SIG-M5 treated with dmso at 0.1 percent for 504 hours (cell line): Measurements from ENCODE around the gene AVPR1B.

Experiments used
- DNase-seq: peaks from one replicate; lab custom pipeline; 2025; ENCODE audit not compliant: unreplicated experiment; lab: John Stamatoyannopoulos, UW

Gene AVPR1B, protein sequence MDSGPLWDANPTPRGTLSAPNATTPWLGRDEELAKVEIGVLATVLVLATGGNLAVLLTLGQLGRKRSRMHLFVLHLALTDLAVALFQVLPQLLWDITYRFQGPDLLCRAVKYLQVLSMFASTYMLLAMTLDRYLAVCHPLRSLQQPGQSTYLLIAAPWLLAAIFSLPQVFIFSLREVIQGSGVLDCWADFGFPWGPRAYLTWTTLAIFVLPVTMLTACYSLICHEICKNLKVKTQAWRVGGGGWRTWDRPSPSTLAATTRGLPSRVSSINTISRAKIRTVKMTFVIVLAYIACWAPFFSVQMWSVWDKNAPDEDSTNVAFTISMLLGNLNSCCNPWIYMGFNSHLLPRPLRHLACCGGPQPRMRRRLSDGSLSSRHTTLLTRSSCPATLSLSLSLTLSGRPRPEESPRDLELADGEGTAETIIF

DNA sequence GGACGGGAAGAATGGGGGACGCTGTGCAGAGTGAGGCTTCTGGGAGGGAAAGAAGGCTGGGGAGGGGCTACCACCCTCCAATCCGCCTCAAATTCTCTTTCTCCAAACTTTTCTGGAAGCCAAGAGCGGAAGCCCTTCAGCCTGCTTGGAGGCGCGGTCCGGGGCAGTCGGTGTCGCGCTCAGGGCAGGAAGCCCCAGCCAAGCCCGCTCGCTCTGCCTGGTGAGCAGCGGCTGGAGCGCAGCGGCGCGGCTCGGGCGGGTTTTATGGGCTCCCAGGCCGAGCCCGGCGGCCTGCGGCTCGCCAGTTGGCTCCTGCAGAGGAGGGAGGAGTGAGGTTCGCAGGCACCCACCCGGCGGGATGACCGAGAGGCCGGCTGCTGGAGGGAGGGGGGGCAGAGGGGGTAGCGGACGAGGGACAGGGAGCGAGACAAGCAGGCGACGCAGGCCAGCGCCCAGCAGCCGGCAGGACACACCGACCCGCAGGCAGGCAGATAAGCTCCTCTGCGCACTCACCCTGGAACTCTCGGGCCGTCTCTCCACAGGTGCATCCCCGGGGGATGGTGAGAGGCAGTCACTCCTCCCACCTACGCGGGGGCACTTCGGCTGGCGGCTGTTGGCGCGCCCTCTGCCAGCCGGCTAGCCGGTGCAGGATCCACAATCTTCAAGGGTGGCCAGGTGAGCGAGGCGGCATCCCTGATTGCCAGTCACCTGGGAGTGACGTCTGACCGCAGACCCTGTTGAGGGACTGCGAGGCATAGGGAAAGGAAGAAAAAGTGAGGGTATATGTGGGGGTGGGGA lies at the start of gene AVPR1B:
AVPR1B (minus strand) TSS at position 238 of the 798 bp plus-strand sequence. CDS start 498 bp downstream, outside the sequence.
- no peak for DNase-seq

DNA sequence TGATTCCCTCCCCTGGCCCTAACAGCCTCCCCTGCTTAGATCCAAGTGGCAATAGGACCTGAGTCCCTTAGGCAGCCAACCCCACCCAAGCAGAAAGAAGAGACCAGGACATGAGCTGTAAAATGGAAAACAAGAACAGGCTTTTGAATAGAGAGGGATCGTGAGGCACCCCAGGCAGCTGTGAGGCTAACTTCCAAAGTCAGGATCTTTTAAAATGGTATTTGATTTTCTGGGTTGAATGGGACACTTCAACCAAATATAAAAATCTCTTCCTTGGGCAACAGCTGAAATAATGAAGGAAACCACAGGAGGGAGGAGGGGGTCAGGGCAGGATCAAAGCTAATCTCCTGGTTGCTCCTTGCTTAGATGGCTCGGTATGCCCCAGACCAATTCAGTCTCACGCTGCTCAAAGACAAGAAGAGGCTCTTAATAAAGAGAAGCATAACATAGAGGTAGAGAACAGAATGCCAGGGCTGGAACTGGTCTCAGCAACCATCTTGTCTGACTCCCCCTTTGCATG lies 28.6 kb upstream of the AVPR1B start:
- DNase-seq = no peak

DNA sequence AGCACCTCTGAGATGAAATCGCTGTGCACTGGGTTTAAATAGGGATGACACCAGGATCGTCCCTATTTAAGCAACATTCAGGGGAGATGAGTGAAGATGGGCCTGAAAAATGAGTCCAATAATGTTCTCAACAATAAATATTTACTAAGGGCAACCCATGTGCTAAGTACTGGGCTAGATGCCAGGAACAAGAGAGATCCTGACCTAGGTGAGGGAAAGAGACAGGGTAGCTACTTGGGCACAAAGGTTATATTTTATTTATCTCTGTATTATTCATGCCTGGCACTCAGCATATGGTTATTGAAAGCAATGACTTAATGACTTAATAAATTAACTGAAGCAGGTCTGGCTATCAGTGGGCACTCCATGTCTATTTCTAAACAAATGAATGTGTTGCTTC lies 27.4 kb upstream of the AVPR1B start:
- DNase-seq = no peak

DNA sequence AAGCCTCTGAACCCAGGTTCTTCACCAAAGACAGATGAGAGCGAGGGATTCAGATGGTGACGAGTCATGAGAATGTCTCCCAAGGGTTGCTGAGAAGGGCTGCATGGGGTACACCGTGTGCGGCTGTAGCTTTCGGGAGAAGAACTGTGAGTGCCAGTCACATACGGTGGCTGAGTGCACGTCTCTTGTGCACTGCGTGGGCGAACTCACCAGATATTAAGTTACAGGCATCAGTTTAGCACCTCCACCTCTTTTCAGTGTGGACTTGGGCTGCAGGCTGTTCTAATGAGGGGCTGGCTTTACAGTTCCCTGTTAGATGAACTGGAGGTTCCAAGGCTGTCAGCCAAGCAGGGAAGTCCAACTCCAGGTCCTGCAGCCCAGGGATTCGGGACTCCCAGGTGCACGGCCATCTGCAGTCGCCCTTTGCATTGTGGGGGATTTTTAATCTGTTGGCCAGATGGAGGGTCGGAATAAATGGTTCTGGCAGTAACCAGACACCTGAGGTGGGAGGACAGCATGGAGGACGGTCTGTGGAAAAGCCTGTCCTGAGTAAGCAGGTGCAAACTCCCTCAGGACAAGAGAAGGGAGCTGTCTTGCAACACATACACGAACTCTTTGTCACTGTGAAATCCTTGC lies 26.5 kb upstream of the AVPR1B start:
- no peak for DNase-seq

DNA sequence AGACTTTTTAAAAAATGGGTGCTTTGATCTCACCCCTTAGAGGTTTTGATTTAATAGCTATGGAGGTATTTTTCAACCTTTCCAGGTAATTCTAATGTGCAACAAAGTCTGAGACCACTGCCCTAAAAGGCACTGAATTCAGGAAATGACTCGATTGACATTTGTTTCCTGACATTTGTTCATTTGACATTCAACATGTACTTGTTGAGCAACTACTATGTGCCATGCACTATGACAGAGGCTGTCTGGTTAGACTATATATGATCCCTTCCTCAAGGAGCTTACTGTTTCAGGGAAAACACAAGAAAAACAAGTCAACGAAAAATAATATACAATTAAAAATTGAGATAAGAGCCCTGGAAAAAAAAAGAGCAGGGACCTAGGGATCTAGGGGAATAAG lies 25.6 kb upstream of the AVPR1B start:
- no peak for DNase-seq

DNA sequence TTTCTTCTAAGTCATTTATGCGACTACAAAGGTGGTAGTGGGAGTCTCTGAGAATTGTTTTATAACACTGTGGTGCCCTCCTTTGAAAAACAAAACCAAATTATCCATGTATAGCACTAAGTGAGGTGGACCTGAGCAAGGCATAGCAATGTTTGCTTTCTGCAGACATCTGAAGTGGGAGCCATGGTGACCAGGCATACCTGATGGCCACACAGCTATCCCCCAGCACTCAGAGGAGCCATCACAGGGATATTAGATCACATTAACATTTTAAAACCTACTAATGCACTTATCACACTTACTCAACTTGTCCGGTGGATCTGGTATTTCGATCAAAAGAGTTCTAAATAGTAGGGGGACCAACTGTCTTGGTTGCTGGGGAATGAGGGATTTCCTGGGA lies 24.8 kb upstream of the AVPR1B start:
- no peak for DNase-seq

DNA sequence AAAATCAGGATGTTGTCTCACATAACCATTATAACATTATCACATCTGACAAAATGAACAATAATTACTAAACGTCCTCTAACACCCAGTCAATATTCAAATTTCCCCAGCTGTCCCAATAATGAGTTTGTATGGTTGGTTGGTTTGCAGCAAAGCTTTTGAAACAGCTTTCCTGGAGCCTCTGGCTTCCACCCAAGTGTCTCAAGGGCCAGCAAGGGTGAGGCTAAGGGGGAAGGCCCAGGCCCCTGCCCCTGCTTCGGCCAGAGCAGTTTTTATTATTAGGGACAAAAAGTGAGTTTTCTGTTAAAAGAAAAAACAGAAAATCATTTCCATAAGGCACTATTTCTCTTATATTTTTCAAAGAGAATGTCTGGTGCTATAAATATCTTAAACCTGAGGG lies 19.1 kb upstream of the AVPR1B start:
- no peak for DNase-seq

DNA sequence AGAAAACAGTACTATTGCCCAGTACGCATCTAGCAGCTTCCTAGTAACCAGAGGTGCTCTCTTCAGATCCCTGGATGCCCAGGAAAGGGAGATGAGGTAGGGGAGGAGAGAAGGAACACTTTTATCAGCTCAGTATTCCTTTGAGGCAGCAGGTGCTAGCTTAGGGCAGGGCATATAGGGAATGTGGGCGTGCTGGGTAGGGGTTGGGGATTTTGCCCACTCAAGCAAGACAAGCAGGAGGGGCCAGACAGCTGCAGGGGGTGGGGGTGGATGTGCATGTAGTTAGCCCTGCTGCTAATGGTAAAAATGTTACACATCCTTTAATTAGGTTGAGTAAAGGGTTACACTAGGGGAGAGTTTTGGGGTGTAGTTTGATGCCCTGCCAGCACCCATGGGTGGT lies 18.1 kb upstream of the AVPR1B start:
- DNase-seq = no peak

DNA sequence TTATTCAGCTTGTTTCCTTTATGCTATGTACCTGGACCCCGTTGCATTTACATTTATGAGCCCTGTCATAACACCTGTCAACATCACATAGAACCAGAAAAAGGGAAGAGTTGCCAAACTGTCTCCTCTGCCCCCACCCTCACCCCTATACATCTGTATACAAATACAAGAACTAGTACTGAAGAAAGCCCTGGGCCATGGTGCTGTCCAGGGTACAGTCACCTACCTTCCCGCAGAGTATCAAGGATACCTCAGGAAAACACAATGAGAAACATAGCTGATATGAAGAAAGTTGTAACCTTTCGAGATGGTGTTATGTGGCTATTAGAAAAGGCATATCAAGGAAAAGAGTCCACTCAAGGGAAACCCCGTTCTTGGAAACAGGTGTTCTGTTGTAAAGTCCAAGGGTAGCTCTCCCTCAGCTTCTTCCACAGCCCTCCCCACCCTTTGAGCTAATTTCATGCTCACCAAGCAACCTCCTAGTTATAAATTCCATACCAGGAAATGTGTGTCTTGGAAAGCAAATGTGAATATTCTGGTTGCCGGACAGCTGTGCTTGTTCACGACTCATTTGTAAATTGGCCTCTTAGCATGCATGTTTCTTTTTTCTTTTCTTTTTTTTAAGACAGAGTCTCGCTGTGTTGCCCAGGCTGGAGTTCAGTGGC lies 16.7 kb upstream of the AVPR1B start:
- DNase-seq = no peak

DNA sequence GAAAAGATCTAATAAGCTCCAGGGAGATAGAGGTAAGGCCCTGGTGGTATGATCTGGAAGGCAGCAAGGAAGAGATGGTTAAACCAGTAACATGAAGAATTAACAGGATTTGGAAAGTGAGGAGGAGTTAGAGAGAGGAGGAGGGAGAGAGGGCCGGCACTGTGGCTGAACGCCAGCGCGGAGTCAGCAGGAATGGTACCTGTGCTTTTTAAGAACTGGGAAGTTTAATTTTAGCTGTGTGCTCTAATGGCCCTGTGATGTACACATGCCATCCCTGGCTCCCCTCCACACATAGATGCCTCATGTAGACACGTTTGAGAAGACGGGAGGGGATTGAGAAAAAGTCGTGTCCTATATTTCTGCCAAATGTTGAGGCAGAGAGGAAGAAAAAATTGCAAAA lies 13.8 kb upstream of the AVPR1B start:
- no peak for DNase-seq

DNA sequence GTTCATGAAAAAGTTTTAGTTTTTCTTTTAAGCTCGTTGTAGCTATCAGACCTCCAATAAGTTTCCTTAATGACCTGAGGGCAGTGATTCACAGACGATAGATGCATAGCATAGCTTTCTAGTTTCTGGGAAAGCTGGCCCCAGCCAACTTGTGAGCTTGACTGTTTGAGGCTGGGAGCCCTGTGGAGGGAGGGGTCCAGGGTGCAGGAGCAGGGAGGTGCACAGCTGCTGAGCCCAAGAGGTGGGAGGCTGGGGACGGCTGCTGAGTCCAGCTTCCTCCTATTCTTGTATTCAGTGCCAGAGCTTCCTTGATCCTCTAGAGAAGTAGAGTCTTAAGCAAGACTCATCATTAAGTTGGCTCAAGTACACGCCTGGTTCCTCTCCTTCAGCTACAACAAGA lies 11.0 kb upstream of the AVPR1B start:
- DNase-seq = peak; percentile 78

DNA sequence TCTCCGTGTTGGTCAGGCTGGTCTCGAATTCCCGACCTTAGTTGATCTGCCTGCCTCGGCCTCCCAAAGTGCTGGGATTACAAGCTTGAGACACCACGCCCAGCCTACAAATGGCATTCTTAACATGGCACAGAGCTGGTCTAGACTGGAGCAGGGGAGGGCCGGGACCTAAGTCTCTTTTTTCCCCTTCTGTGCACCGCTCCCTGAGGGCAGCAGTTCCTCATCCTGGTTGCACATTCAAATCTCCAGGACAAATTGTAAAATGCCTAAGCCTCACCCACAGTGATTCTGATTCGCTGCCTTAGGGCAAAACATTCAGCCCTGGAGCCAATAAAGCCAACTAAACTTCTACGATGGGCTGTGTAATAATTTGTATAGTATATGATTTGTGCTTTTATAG lies 10.1 kb upstream of the AVPR1B start:
- no peak for DNase-seq

DNA sequence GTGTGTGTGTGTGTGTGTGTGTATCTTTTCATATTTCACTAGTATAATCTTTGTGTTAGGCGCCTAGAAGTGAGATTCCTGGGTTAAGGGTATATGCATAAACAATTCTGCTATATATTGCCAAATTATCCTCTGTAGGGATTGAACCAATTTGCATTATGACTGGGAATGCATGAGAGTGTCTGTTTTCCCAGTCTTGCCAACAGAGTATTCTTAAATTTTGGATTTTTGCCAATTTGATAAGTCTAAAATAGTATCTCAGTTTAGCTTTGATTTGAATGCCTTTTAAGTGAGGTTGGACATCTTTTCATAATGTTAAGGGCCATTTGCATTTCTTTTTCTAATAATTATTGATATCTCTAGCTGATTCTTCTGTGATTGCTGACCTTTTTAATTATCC lies 8.2 kb upstream of the AVPR1B start:
- DNase-seq = no peak

DNA sequence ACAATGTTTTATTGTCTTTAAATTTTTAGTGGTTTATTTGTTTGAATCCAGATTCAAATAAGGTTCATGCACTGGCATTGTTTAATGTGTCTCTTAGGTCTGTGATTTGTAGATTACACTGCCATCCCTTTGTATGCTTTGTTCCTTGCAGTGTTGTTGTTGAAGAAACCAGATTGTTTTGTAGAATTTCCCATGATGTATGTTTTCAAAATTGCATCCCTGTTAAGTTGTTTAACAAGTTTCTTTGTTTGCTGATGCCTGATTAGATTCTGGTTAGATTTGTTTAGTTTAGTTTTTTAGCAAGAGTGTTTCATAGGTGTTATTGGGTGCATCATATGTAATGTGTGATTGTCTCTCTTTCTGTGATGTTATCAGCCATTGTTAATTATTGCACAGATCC lies 5.5 kb upstream of the AVPR1B start:
- DNase-seq = no peak

DNA sequence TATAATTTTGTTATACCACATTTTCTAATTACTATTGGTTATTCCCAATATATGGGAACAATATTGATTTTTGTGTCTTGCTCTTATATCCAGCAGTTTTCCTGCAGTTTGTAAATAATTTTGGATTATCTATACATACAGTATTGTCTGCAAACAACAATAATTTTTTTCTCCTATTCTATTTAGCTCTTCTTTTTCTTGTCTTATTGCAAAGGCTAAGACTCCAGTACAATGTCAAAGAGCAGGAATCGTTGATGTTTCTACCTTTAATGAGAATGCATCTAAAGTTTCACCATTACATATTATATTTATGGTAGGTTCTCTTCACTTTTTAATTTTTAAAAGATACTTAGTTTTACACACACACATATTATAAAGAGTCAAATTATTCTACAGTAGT lies 4.1 kb upstream of the AVPR1B start:
- no peak for DNase-seq

DNA sequence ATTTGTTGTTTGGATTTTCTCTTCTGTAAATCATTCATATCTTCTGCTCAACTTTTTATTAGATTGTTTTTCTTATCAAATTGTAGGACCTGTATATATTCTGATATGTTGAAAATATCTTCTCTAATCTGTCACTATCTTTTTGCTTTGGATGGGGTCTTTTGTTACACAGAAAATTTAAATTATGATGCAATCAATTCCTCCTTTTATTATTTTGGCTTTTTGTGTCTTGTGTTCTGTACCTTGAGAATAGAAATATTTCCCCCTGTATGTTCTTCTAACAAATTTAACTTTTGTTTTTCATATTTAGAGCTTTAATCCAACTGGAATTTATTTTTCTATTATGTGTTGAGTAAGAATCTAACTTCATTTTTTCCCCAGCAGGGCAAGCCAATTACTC lies 3.2 kb upstream of the AVPR1B start:
- no peak for DNase-seq

DNA sequence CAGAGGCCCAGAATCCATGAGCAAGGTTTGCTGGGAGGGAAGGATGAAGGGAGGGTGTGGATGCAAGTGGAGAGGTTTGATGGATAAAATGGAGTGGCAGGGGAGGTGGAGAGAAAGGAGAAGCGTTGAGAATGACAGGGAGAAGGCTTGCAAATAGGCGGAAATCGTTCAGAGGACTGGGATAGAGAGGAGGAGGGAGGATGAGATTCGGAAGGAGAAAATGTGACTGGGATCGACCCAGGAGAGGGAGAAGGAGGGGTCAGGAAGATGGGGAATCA lies 376 bp downstream of the AVPR1B start:
- DNase-seq = no peak

DNA sequence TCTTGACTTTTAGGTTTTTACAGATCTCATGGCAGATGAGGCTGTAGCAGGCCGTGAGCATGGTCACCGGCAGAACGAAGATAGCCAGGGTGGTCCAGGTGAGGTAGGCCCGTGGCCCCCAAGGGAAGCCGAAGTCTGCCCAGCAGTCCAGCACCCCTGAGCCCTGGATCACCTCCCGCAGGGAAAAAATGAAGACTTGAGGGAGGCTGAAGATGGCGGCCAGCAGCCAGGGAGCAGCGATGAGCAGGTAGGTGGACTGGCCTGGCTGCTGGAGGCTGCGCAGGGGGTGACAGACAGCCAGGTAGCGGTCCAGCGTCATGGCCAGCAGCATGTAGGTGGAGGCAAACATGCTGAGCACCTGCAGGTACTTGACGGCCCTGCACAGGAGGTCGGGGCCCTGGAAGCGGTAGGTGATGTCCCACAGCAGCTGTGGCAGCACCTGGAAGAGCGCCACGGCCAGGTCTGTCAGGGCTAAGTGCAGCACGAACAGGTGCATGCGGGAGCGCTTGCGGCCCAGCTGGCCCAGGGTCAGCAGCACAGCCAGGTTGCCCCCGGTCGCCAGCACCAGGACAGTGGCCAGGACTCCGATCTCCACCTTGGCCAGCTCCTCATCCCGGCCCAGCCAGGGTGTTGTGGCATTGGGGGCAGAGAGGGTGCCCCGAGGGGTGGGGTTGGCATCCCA lies 856 bp downstream of the AVPR1B start:
- DNase-seq = no peak

DNA sequence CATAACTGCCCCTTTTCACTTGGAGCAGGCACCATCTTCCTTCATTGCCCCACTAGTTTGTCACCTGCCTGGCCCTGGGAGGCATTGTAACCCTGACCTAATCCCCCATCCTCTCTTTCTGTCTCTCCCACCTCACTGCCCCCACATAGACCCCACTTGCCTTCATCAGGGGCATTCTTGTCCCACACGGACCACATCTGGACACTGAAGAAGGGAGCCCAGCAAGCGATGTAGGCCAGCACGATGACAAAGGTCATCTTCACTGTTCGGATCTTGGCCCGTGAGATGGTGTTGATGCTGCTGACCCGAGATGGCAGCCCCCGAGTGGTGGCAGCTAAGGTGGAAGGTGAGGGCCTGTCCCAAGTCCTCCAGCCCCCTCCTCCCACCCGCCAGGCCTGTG lies 1.4 kb downstream of the AVPR1B start:
- no peak for DNase-seq

DNA sequence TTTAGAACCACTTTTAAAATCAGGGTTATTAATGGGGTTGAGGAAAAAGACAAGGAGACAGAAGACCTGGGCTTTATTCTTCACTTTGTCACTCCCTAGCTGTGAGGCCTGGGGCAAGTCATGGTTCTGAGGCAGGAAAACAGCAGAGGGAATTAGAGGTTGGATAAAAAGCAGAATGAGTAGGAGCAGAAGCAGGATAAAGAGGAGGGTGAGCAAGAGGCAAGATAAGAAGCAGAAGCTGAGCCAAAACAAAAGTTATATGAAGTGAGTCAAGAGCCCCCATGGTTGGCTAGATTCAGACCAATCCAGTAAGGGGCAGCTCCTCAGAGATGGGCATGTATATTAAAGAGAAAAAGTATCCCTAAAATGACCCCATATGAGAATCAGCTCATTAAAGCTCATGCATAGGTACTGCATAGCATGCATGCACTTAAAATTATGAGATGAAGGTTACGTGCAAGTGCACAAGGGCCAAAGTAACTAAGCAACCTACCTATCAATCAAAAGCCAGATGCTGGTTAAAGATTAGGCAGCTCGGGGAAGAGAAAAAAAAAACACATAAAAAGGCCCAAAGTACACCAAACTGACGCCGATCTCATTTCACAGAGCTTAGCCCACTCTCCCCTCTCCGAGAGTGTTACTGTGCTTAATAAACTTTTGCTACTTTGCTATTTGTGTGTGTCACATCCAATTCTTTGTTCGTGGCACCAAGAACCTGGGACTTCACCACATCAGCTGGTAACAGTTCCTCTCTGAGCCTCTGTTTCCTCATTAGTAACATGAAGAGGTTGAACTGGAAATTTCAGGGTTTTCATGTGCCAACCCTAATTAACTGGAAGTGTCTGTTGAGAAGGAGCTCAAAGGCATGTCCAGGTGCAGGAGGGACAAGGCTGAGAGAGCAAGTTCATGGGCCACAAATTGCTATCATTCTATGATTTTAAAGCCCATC lies 2.2 kb downstream of the AVPR1B start:
- DNase-seq = no peak
